Spleen (tissue), 7 donors: ENCODE data around the gene ZNF831.

ENCODE experiments used
- POLR2A ChIP-seq, 3 donors: fragments of 450-650 bp; IDR thresholded peaks; one replicate each; pipeline ENCODE4 v1.5.1; 2017; ENCODE audit warnings: antibody characterized with exemption in 3 of 3, mild to moderate bottlenecking in 1 of 3
- POLR2AphosphoS5 ChIP-seq, 3 donors: sonication (generic); formaldehyde crosslinking; IDR thresholded peaks; one replicate each; pipeline ENCODE4 v1.5.1; 2017; ENCODE audit warnings: antibody characterized with exemption in 3 of 3
- TF ChIP-seq, protein P1 (sequence below), 11 experiments: fragments of 200-600 bp in 7 of 11; fragments of 450-650 bp in 4 of 11; sonication (generic) in 4 of 11; IDR thresholded peaks in 8 of 11; conservative IDR thresholded peaks in 3 of 11; 1 replicate in 7 of 11; 2 replicates in 4 of 11; pipeline versions ENCODE4 v1.4.0 to v1.8.0; 2016 to 2021; ENCODE audit warnings: antibody characterized with exemption in 11 of 11, inconsistent platforms in 4 of 11, mild to moderate bottlenecking in 1 of 11
- donor health status: DM: no; HTN: no; CAD: no; lungs with moderate emphysema.
- donor health status: DM: no; HTN: no; CAD: no.
- donor health status: DM: no; HTN: no; CAD: no.

DNA sequence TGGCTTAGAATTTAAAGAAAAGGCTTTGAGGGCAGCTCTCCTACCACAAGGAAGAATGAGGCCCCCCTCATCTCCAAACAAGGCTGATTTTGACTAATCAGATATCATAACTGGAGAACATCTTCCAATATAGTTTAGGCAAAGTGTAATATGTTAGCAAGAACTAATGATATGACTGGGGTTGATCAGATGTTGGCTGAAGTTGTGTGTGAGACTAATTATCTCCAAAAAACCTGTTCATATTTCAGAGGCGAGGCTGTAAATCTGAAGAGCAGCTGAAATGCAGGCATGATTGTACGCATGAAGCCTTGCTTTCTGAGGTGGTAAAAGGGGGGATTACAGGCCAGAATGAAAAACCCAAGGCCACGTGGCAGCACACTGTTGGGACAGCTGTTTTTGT, 16.0 kb upstream of the ZNF831 start:
- TF ChIP-seq, protein P1, sequence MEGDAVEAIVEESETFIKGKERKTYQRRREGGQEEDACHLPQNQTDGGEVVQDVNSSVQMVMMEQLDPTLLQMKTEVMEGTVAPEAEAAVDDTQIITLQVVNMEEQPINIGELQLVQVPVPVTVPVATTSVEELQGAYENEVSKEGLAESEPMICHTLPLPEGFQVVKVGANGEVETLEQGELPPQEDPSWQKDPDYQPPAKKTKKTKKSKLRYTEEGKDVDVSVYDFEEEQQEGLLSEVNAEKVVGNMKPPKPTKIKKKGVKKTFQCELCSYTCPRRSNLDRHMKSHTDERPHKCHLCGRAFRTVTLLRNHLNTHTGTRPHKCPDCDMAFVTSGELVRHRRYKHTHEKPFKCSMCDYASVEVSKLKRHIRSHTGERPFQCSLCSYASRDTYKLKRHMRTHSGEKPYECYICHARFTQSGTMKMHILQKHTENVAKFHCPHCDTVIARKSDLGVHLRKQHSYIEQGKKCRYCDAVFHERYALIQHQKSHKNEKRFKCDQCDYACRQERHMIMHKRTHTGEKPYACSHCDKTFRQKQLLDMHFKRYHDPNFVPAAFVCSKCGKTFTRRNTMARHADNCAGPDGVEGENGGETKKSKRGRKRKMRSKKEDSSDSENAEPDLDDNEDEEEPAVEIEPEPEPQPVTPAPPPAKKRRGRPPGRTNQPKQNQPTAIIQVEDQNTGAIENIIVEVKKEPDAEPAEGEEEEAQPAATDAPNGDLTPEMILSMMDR (IDR thresholded peaks at IDR 0.05 in 8 of 11, conservative IDR thresholded peaks at IDR 0.05 in 3 of 11), result no peak
- no peak for TF ChIP-seq POLR2A (IDR thresholded peaks at IDR 0.05)
- no peak for TF ChIP-seq POLR2AphosphoS5 (IDR thresholded peaks at IDR 0.05)
